Osteoblast (primary cell): ENCODE measurements around the gene ITPRIPL2. TPM values are rescaled to one million over a fixed set of nuclear protein-coding genes. Genes with fewer than 3 reads are reported as not detected.

Source experiments
- DNase-seq: peaks from one replicate; pipeline ENCODE4 v3.0.0; 2011; ENCODE audit warnings: low spot score, mixed read lengths; ENCODE audit not compliant: insufficient read length; ENCODE audit errors: missing footprints
- H2AFZ ChIP-seq: 2 replicates; pipeline ENCODE4 v1.6.0; 2011; ENCODE audit warnings: mild to moderate bottlenecking, low read length
- H3K27ac ChIP-seq: 2 replicates; pipeline ENCODE4 v1.5.1; 2011; ENCODE audit warnings: mild to moderate bottlenecking, low read depth, low read length, moderate library complexity
- H3K27me3 ChIP-seq: 2 replicates; pipeline ENCODE4 v1.6.0; 2012; ENCODE audit warnings: mild to moderate bottlenecking, control low read depth, inconsistent platforms, low read length, moderate library complexity; ENCODE audit not compliant: insufficient read depth
- H3K36me3 ChIP-seq: 2 replicates; pipeline ENCODE4 v1.5.1; 2011; ENCODE audit warnings: mild to moderate bottlenecking, low read length, control low read depth, moderate library complexity; ENCODE audit not compliant: insufficient read depth
- H3K4me1 ChIP-seq: 2 replicates; pipeline ENCODE4 v1.5.1; 2011; ENCODE audit warnings: mild to moderate bottlenecking, low read length, control low read depth, moderate library complexity; ENCODE audit not compliant: insufficient read depth
- H3K4me2 ChIP-seq: 2 replicates; pipeline ENCODE4 v1.6.0; 2011; ENCODE audit warnings: mild to moderate bottlenecking, low read length; ENCODE audit not compliant: insufficient read depth
- H3K4me3 ChIP-seq: fragments of 200-600 bp; sonication (generic); 3 replicates; pipeline ENCODE4 v1.5.1; 2012; ENCODE audit warnings: mild to moderate bottlenecking, low read length, inconsistent platforms; ENCODE audit not compliant: insufficient read depth
- H3K79me2 ChIP-seq: 2 replicates; pipeline ENCODE4 v1.6.0; 2012; ENCODE audit warnings: mild to moderate bottlenecking, low read length, control low read depth, inconsistent platforms; ENCODE audit not compliant: insufficient read depth
- H3K9me3 ChIP-seq: 2 replicates; pipeline ENCODE4 v1.5.1; 2011; ENCODE audit warnings: low read depth, low read length, control low read depth
- H4K20me1 ChIP-seq: 2 replicates; pipeline ENCODE4 v1.6.0; 2012; ENCODE audit warnings: mild to moderate bottlenecking, low read length, control low read depth; ENCODE audit not compliant: insufficient read depth
- CTCF ChIP-seq: IDR thresholded peaks from 2 replicates; pipeline ENCODE4 v1.5.1; 2011; ENCODE audit warnings: mild to moderate bottlenecking, low read depth, low read length, moderate library complexity; ENCODE audit errors: extremely low read depth
- total RNA-seq: library from RNA; depleted of rRNA; stranded (reverse); fragments of >200 nt; gene quantifications from 2 replicates; pipeline ENCODE4 v1.2.3, GENCODE V29; 2012

The ITPRIPL2 gene
- total RNA-seq, 1 donor, result 59.4 TPM

- no peak overlapping the region for H3K4me2 ChIP-seq
- peak; percentile 42 for DNase-seq
- H3K27ac ChIP-seq, result no peak overlapping the region
- TF ChIP-seq CTCF, result no peak
- H3K4me1 ChIP-seq, result peaks cover under 1% of the 10 kb centered on the region
- no peak overlapping the region for H2AFZ ChIP-seq
- no peaks in the 10 kb centered on the region for H4K20me1 ChIP-seq
- H3K36me3 ChIP-seq, result no peaks in the 10 kb centered on the region
- H3K4me3 ChIP-seq, result no peak overlapping the region
- no peaks in the 10 kb centered on the region for H3K79me2 ChIP-seq
- no peaks in the 10 kb centered on the region for H3K27me3 ChIP-seq
- no peaks in the 10 kb centered on the region for H3K9me3 ChIP-seq
Measured at GRCh38 chr16:19102187-19102872, 11.4 kb upstream of the ITPRIPL2 start.

- no peak overlapping the region for H3K27ac ChIP-seq
- peaks cover 7% of the 10 kb centered on the region for H3K4me1 ChIP-seq
- H3K27me3 ChIP-seq, result no peaks in the 10 kb centered on the region
- no peaks in the 10 kb centered on the region for H3K36me3 ChIP-seq
- H3K4me2 ChIP-seq, result no peak overlapping the region
- DNase-seq, result no peak
- H3K79me2 ChIP-seq, result no peaks in the 10 kb centered on the region
- no peak overlapping the region for H2AFZ ChIP-seq
- H3K9me3 ChIP-seq, result no peaks in the 10 kb centered on the region
- TF ChIP-seq CTCF, result no peak
- H3K4me3 ChIP-seq, result no peak overlapping the region
- H4K20me1 ChIP-seq, result no peaks in the 10 kb centered on the region
Measured at GRCh38 chr16:19104607-19105006, 9.2 kb upstream of the ITPRIPL2 start.

GRCh38 chr16:19105131-19105530 is 8.6 kb upstream of the ITPRIPL2 start:
- Histone ChIP-seq H2AFZ (no peak overlapping the region), H3K4me3 (no peak overlapping the region), H3K9me3 (no peaks in the 10 kb centered on the region), H3K4me2 (no peak overlapping the region), H3K27ac (no peak overlapping the region), H4K20me1 (no peaks in the 10 kb centered on the region), H3K4me1 (peaks cover 7% of the 10 kb centered on the region), H3K27me3 (no peaks in the 10 kb centered on the region), H3K79me2 (no peaks in the 10 kb centered on the region), H3K36me3 (no peaks in the 10 kb centered on the region)
- peak; percentile 63 for DNase-seq
- TF ChIP-seq CTCF, result no peak

GRCh38 chr16:19105891-19106624 is 7.7 kb upstream of the ITPRIPL2 start:
- no peaks in the 10 kb centered on the region for H4K20me1 ChIP-seq
- no peaks in the 10 kb centered on the region for H3K9me3 ChIP-seq
- no peak overlapping the region for H2AFZ ChIP-seq
- no peak overlapping the region for H3K4me2 ChIP-seq
- peaks cover 7% of the 10 kb centered on the region for H3K4me1 ChIP-seq
- no peak overlapping the region for H3K4me3 ChIP-seq
- peak; percentile 37 for DNase-seq
- no peaks in the 10 kb centered on the region for H3K27me3 ChIP-seq
- TF ChIP-seq CTCF, result no peak
- no peaks in the 10 kb centered on the region for H3K36me3 ChIP-seq
- H3K79me2 ChIP-seq, result no peaks in the 10 kb centered on the region
- no peak overlapping the region for H3K27ac ChIP-seq
